Smooth muscle cell (in vitro differentiated cells): ENCODE measurements around the gene CAPN9. TPM values are rescaled to one million over a fixed set of nuclear protein-coding genes. Genes with fewer than 3 reads are reported as not detected.

Source experiments
- DNase-seq: peaks from one replicate; lab custom pipeline; 2025; ENCODE audit not compliant: unreplicated experiment; lab: John Stamatoyannopoulos, UW
- H2AFZ ChIP-seq: fragments of 200-600 bp; sonication (generic); 2 replicates; pipeline ENCODE4 v1.6.0; 2016; ENCODE audit warnings: antibody characterized with exemption, low read depth, mild to moderate bottlenecking
- H3F3A ChIP-seq: fragments of 200-600 bp; sonication (generic); 2 replicates; pipeline ENCODE4 v1.6.0; 2017; ENCODE audit warnings: antibody characterized with exemption, low read depth
- H3K27ac ChIP-seq: fragments of 200-600 bp; sonication (generic); 2 replicates; pipeline ENCODE4 v1.5.1; 2016; ENCODE audit warnings: low read depth, mild to moderate bottlenecking
- H3K27me3 ChIP-seq: fragments of 200-600 bp; sonication (generic); 2 replicates; pipeline ENCODE4 v1.6.1; 2016; ENCODE audit warnings: low read depth, mild to moderate bottlenecking
- H3K36me3 ChIP-seq: fragments of 200-600 bp; sonication (generic); 2 replicates; pipeline ENCODE4 v1.5.1; 2016; ENCODE audit warnings: low read depth
- H3K4me1 ChIP-seq: fragments of 200-600 bp; sonication (generic); 2 replicates; pipeline ENCODE4 v1.5.1; 2016; ENCODE audit warnings: low read depth
- H3K4me2 ChIP-seq: fragments of 200-600 bp; sonication (generic); 2 replicates; pipeline ENCODE4 v1.6.0; 2016; ENCODE audit warnings: mild to moderate bottlenecking
- H3K4me3 ChIP-seq: fragments of 200-600 bp; sonication (generic); 2 replicates; pipeline ENCODE4 v1.5.1; 2016; ENCODE audit warnings: mild to moderate bottlenecking
- H3K79me2 ChIP-seq: fragments of 200-600 bp; sonication (generic); 2 replicates; pipeline ENCODE4 v1.6.0; 2016; ENCODE audit warnings: low read depth, mild to moderate bottlenecking
- H3K9ac ChIP-seq: fragments of 200-600 bp; sonication (generic); 2 replicates; pipeline ENCODE4 v1.6.0; 2016; ENCODE audit warnings: low read depth
- H3K9me3 ChIP-seq: fragments of 200-600 bp; sonication (generic); replicated peaks from 2 replicates; pipeline ENCODE4 v1.5.1; 2016; ENCODE audit warnings: low read depth
- H4K20me1 ChIP-seq: fragments of 200-600 bp; sonication (generic); 2 replicates; pipeline ENCODE4 v1.6.0; 2016; ENCODE audit warnings: low read depth
- WGBS: methylation state at CpG from one replicate; pipeline ENCODE4 v1.1.7; 2016; ENCODE audit warnings: low lambda C conversion rate; 5-methylcytosine and 5-hydroxymethylcytosine counted together
- polyA plus RNA-seq: library from polyadenylated mRNA; unstranded; fragments of >200 nt; fragmentation: Nextera tagmentation; extraction: Ambion mirVana; gene quantifications from 2 replicates; pipeline ENCODE4 v1.2.1, GENCODE V29; 2016
- total RNA-seq: library from RNA; depleted of rRNA; stranded (reverse); fragments of >200 nt; gene quantifications from 2 replicates; pipeline ENCODE4 v1.2.3, GENCODE V29; 2014
- TF ChIP-seq, protein P1 (sequence below): fragments of 200-600 bp; sonication (generic); IDR thresholded peaks from 2 replicates; pipeline ENCODE4 v1.5.1; 2017; ENCODE audit warnings: borderline replicate concordance, mild to moderate bottlenecking, antibody characterized with exemption; ENCODE audit not compliant: insufficient read depth, poor library complexity, severe bottlenecking

CAPN9 gene
- total and polyA plus RNA-seq, 2 experiments from 2014 or later = not detected

DNA sequence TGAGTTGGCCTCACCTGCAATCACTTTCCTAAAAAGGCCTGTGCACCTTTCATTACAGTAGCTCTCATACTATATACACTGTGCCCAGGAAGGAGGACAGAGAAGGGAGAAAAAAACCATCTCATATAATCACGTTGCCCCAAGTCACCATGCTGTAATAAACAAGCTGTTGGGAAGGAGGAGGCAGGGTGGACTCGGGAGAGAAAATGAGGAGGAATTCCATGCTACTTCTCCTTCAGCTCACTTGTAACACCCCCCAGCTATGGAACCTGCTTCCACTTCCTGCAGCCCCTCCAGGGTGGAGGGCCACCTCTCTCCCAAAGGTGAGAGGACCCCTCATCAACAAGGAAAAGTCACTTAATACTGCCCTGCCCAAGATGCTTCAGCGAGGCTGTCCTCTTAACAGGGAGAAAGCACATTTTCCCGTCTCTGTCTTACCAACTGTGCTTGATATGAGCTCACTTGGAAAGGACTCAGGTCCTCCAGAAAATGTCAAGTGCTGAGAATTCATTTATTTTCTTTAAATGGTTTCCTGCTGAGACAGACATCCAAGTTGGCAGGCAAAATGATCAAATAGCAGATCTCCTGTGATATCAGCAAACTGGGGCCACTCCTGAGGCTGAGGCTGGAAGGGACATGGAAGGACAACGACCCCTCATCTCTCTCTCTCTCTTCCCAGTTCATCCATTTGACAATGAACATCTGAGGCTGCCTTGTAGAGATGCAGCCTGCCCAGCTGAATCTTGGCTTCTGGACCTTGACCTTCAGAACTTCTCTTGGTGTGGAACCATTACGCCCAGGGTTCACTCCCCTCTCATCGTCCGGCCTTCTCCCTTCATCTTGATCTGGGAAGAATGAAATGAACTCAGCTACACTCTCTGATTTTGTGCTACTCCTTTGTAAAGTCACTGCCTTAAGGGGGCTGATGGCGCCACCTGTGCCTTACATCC, 54.0 kb downstream of the CAPN9 start:
- no peak overlapping the region for H3K4me3 ChIP-seq
- no peak overlapping the region for H3K9ac ChIP-seq
- H3F3A ChIP-seq = no peaks in the 10 kb centered on the region
- no peak overlapping the region for H2AFZ ChIP-seq
- no peaks in the 10 kb centered on the region for H3K4me1 ChIP-seq
- 90% methylated on average over 9 of the region's 9 CpGs for WGBS
- no peaks in the 10 kb centered on the region for H4K20me1 ChIP-seq
- no peaks in the 10 kb centered on the region for H3K27me3 ChIP-seq
- H3K9me3 ChIP-seq = no peaks in the 10 kb centered on the region
- no peak overlapping the region for H3K27ac ChIP-seq
- no peaks in the 10 kb centered on the region for H3K79me2 ChIP-seq
- no peak for DNase-seq
- no peak overlapping the region for H3K4me2 ChIP-seq
- TF ChIP-seq, protein P1, sequence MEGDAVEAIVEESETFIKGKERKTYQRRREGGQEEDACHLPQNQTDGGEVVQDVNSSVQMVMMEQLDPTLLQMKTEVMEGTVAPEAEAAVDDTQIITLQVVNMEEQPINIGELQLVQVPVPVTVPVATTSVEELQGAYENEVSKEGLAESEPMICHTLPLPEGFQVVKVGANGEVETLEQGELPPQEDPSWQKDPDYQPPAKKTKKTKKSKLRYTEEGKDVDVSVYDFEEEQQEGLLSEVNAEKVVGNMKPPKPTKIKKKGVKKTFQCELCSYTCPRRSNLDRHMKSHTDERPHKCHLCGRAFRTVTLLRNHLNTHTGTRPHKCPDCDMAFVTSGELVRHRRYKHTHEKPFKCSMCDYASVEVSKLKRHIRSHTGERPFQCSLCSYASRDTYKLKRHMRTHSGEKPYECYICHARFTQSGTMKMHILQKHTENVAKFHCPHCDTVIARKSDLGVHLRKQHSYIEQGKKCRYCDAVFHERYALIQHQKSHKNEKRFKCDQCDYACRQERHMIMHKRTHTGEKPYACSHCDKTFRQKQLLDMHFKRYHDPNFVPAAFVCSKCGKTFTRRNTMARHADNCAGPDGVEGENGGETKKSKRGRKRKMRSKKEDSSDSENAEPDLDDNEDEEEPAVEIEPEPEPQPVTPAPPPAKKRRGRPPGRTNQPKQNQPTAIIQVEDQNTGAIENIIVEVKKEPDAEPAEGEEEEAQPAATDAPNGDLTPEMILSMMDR = no peak
- H3K36me3 ChIP-seq = no peaks in the 10 kb centered on the region

DNA sequence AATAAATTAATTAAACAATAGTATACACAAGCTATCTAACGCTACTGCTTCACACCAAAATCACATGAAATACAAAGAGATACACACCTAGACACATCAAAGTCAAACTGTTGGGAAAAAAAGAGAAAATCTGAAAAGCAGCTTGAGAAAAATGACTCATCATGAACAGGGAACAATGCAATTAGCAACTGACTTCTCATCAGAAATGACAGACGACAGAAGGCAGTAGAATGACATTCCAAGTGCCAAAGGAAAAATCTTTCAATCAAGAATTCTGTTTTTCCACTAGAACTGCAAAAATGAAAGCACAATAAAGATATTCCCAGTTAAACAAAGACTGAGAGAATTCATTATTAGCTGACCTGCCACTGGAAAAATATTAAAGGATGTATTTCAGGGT, 57.2 kb downstream of the CAPN9 start:
- TF ChIP-seq, protein P1 = no peak
- Histone ChIP-seq H4K20me1 (no peaks in the 10 kb centered on the region), H3K27me3 (no peaks in the 10 kb centered on the region), H2AFZ (no peak overlapping the region), H3F3A (no peaks in the 10 kb centered on the region), H3K36me3 (no peaks in the 10 kb centered on the region), H3K4me2 (no peak overlapping the region), H3K27ac (no peak overlapping the region), H3K9me3 (no peaks in the 10 kb centered on the region), H3K79me2 (no peaks in the 10 kb centered on the region), H3K9ac (no peak overlapping the region), H3K4me1 (no peaks in the 10 kb centered on the region), H3K4me3 (no peak overlapping the region)
- DNase-seq = no peak
- WGBS = 79% methylated on average over 2 of the region's 2 CpGs

DNA sequence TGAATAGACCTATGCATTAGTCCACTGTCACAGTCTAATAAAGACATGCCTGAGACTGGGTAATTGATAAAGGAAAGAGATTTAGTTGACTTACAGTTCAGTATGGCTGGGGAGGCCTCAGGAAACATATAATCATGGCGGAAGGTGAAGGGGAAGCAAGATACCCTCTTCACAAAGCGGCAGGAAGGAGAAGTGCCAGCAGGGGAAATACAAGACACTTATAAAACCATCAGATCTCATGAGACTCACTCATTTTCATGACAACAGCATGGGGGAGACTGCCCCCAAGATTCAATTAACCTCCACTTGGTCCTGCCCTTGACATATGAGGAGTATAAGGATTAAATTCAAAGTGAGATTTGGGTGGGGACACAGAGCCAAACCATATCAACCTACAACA, 59.4 kb downstream of the CAPN9 start:
- Histone ChIP-seq H2AFZ (no peak overlapping the region), H3K9me3 (no peaks in the 10 kb centered on the region), H3K79me2 (no peaks in the 10 kb centered on the region), H4K20me1 (no peaks in the 10 kb centered on the region), H3K27ac (no peak overlapping the region), H3K36me3 (no peaks in the 10 kb centered on the region), H3K27me3 (no peaks in the 10 kb centered on the region), H3K4me1 (no peaks in the 10 kb centered on the region), H3K4me2 (no peak overlapping the region), H3F3A (no peaks in the 10 kb centered on the region), H3K9ac (no peak overlapping the region), H3K4me3 (no peak overlapping the region)
- WGBS = 91% methylated on average over 2 of the region's 2 CpGs
- no peak for DNase-seq
- TF ChIP-seq, protein P1 = no peak
